K562 (cell line): Measurements from ENCODE around the gene HERC3. TPM values are rescaled to one million over a fixed set of nuclear protein-coding genes. Genes with fewer than 3 reads are reported as not detected.

Experiments
- ATAC-seq: fragments of 200-7000 bp; cut with Tn5 transposase; 3 replicates; pipeline ENCODE4 v1.9.1; 2020; ENCODE audit warnings: moderate library complexity
- BruUV-seq: library from RNA; stranded (reverse); fragments of 400-500 nt; replicated peaks from 2 replicates; lab custom pipeline; 2021; lab: Mats Ljungman, UMichigan
- CTCF ChIA-PET: fragments of 300-600 bp; formaldehyde crosslinking; extraction: SDS; loops from one replicate; lab custom pipeline; 2021; ENCODE audit warnings: low intra/inter-chr PET ratio; lab: Yijun Ruan, JAX
- POLR2A ChIA-PET: fragments of 300-600, 350-650 bp; sonication (Branson Sonifier 250); formaldehyde crosslinking; extraction: SDS; loops from one replicate; lab custom pipeline; 2021; ENCODE audit warnings: antibody characterized with exemption, inconsistent platforms; lab: Yijun Ruan, JAX
- DNase-seq, 4 experiments: peaks; one replicate each; pipeline versions ENCODE4 v3.0.0 to v3.0.0-alpha.2; 2011 to 2018; ENCODE audit warnings: low spot score in 3 of 4, mixed read lengths in 3 of 4; ENCODE audit errors: extremely low read depth in 1 of 4
- FAIRE-seq: peaks from 2 replicates; lab custom pipeline; 2011; peaks lifted over from hg19 to GRCh38; lab: Jason Lieb, UNC
- H2AFZ ChIP-seq: 2 replicates; pipeline ENCODE4 v1.6.0; 2011; ENCODE audit warnings: low read depth, low read length, control low read depth, inconsistent platforms
- H3K27ac ChIP-seq: fragments of 200-600 bp; 3 replicates; pipeline ENCODE4 v1.8.0; 2011; ENCODE audit warnings: low read depth, mild to moderate bottlenecking, control low read depth, inconsistent platforms, low read length, moderate library complexity, mixed read lengths; ENCODE audit errors: extremely low read depth
- H3K27me3 ChIP-seq, 2 experiments: fragments of 300-600 bp in 1 of 2; 2 replicates in 1 of 2; 3 replicates in 1 of 2; pipeline versions ENCODE4 v1.6.0 to v1.8.0; 2011; ENCODE audit warnings: inconsistent platforms in 2 of 2, low read length in 2 of 2, mild to moderate bottlenecking in 1 of 2, mixed read lengths in 1 of 2, moderate library complexity in 1 of 2; ENCODE audit not compliant: control insufficient read depth in 2 of 2, insufficient read depth in 2 of 2
- H3K36me3 ChIP-seq: fragments of 300-600 bp; 3 replicates; pipeline ENCODE4 v1.8.0; 2011; ENCODE audit warnings: mild to moderate bottlenecking, low read length, inconsistent platforms; ENCODE audit not compliant: control insufficient read depth, insufficient read depth
- H3K4me1 ChIP-seq, 2 experiments: fragments of 200-600 bp in 1 of 2; replicated peaks in 1 of 2; 2 replicates in 1 of 2; 3 replicates in 1 of 2; pipeline versions ENCODE4 v1.5.1 to v1.8.0; 2011; ENCODE audit warnings: inconsistent platforms in 2 of 2, low read length in 2 of 2, mild to moderate bottlenecking in 1 of 2, mixed read lengths in 1 of 2, moderate library complexity in 1 of 2; ENCODE audit not compliant: control insufficient read depth in 2 of 2, insufficient read depth in 2 of 2
- H3K4me2 ChIP-seq: 2 replicates; pipeline ENCODE4 v1.6.1; 2011; ENCODE audit warnings: low read length, control low read depth, inconsistent platforms, mixed read lengths; ENCODE audit not compliant: insufficient read depth
- H3K4me3 ChIP-seq: fragments of 200-600 bp; sonication (generic), shearing (Covaris generic); 2 replicates; pipeline ENCODE4 v1.5.1; 2016; ENCODE audit warnings: control low read depth, inconsistent platforms
- H3K79me2 ChIP-seq: fragments of 200-600 bp; 3 replicates; pipeline ENCODE4 v1.8.0; 2011; ENCODE audit warnings: low read length, inconsistent platforms; ENCODE audit not compliant: control insufficient read depth, insufficient read depth
- H3K9ac ChIP-seq, 2 experiments: 2 replicates each; pipeline versions ENCODE4 v1.6.0 to v1.6.1; 2011; ENCODE audit warnings: low read depth in 2 of 2, low read length in 2 of 2, control low read depth in 1 of 2, inconsistent platforms in 1 of 2, mild to moderate bottlenecking in 1 of 2, mixed read lengths in 1 of 2; ENCODE audit not compliant: insufficient read depth in 1 of 2
- H3K9me1 ChIP-seq: one replicate; pipeline ENCODE4 v1.6.0; 2011; ENCODE audit warnings: inconsistent platforms, mild to moderate bottlenecking, low read length, moderate library complexity; ENCODE audit not compliant: control insufficient read depth, insufficient read depth
- H3K9me3 ChIP-seq: replicated peaks from 2 replicates; pipeline ENCODE4 v1.5.1; 2011; ENCODE audit warnings: low read depth, low read length, inconsistent platforms; ENCODE audit not compliant: control insufficient read depth, insufficient read depth
- H4K20me1 ChIP-seq: replicated peaks from 2 replicates; pipeline ENCODE4 v1.6.1; 2011; ENCODE audit warnings: low read length, inconsistent platforms, mixed read lengths; ENCODE audit not compliant: control insufficient read depth, insufficient read depth
- ASH1L ChIP-seq: fragments of 450-650 bp; IDR thresholded peaks from 2 replicates; pipeline ENCODE4 v1.6.1; 2018; ENCODE audit warnings: borderline replicate concordance, mild to moderate bottlenecking, low read depth; ENCODE audit not compliant: partially characterized antibody
- CBFA2T3 ChIP-seq: fragments of 450-650 bp; IDR thresholded peaks from 2 replicates; pipeline ENCODE4 v1.6.1; 2017
- CBX1 ChIP-seq: sonication (generic); IDR thresholded peaks from 2 replicates; pipeline ENCODE4 v1.6.1; 2016; ENCODE audit warnings: antibody characterized with exemption, low read depth, mild to moderate bottlenecking
- FOS ChIP-seq: IDR thresholded peaks from 3 replicates; pipeline ENCODE4 v1.6.1; 2011; ENCODE audit not compliant: insufficient read length; ENCODE audit errors: extremely low read depth
- FOXA1 ChIP-seq: fragments of 450-650 bp; IDR thresholded peaks from 2 replicates; pipeline ENCODE4 v1.6.1; 2016; ENCODE audit warnings: mild to moderate bottlenecking, borderline replicate concordance
- HEY1 ChIP-seq: fragments of 250-450 bp; sonication (Bioruptor Pico); IDR thresholded peaks from 2 replicates; pipeline ENCODE4 v1.5.0; 2020; ENCODE audit warnings: mild to moderate bottlenecking, moderate library complexity, borderline replicate concordance
- KAT7 ChIP-seq: sonication (generic); formaldehyde crosslinking; IDR thresholded peaks from 2 replicates; pipeline ENCODE4 v1.8.0; 2022; ENCODE audit warnings: missing genetic modification reagents, mild to moderate bottlenecking, borderline replicate concordance
- NR4A1 ChIP-seq, 2 experiments: fragments of 250-450 bp in 1 of 2; fragments of 450-650 bp in 1 of 2; sonication (Bioruptor Pico) in 1 of 2; IDR thresholded peaks; 2 replicates each; pipeline versions ENCODE4 v1.4.0 to v1.6.1; 2016 to 2020; ENCODE audit warnings: mild to moderate bottlenecking in 2 of 2, missing compliant biosample characterization in 1 of 2, missing genetic modification characterization in 1 of 2, moderate library complexity in 1 of 2
- PHF20 ChIP-seq: fragments of 450-650 bp; IDR thresholded peaks from 2 replicates; pipeline ENCODE4 v1.6.1; 2018; ENCODE audit not compliant: partially characterized antibody
- PTRF ChIP-seq: fragments of 450-650 bp; IDR thresholded peaks from 2 replicates; pipeline ENCODE4 v1.6.1; 2016; ENCODE audit warnings: mild to moderate bottlenecking, missing genetic modification characterization, missing compliant biosample characterization
- SAFB ChIP-seq: fragments of 200-400 bp; formaldehyde crosslinking; IDR thresholded peaks from 2 replicates; pipeline ENCODE4 v1.6.1; 2017; ENCODE audit warnings: low read depth, low read length, borderline replicate concordance
- SMARCA4 ChIP-seq: fragments of 450-650 bp; IDR thresholded peaks from 2 replicates; pipeline ENCODE4 v1.6.1; 2016
- SRSF3 ChIP-seq: fragments of 200-400 bp; formaldehyde crosslinking; IDR thresholded peaks from 2 replicates; pipeline ENCODE4 v1.6.1; 2016; ENCODE audit warnings: mild to moderate bottlenecking, low read length, moderate library complexity; ENCODE audit not compliant: insufficient read depth
- TCF7 ChIP-seq: sonication (generic); IDR thresholded peaks from 2 replicates; pipeline ENCODE4 v1.6.1; 2016; ENCODE audit warnings: antibody characterized with exemption, borderline replicate concordance
- U2AF1 ChIP-seq: fragments of 200-400 bp; formaldehyde crosslinking; optimal IDR thresholded peaks from 2 replicates; pipeline ENCODE3; 2017; ENCODE audit warnings: mild to moderate bottlenecking, low read depth, low read length, moderate library complexity
- ZNF184 ChIP-seq: sonication (generic); formaldehyde crosslinking; IDR thresholded peaks from 2 replicates; pipeline ENCODE4 v1.5.0; 2020; ENCODE audit warnings: missing genetic modification reagents
- ZNF583 ChIP-seq: fragments of 250-450 bp; sonication (Bioruptor Pico); IDR thresholded peaks from 2 replicates; pipeline ENCODE4 v1.4.0; 2020
- ZSCAN29 ChIP-seq: fragments of 450-650 bp; IDR thresholded peaks from 2 replicates; pipeline ENCODE4 v1.6.1; 2017
- WGBS: fragments of 100-300 bp; shearing (Covaris generic); methylation state at CpG from one replicate; pipeline ENCODE4 v1.1.6; 2016; ENCODE audit warnings: low coverage, mixed read lengths; ENCODE audit not compliant: insufficient coverage; ENCODE audit errors: missing lambda C conversion rate; 5-methylcytosine and 5-hydroxymethylcytosine counted together
- in situ Hi-C: fragments of 300-500 bp; cut with MboI; formaldehyde crosslinking; loops from 4 replicates; pipeline ENCODE4 v1.15.0; 2018; ENCODE audit warnings: inconsistent platforms, mixed read lengths
- intact Hi-C: fragments of 100-400 bp; cut with micrococcal nuclease; formaldehyde crosslinking; loops from 2 replicates; pipeline ENCODE4 v1.14.2; 2022
- polyA plus RNA-seq, 8 experiments: library from polyadenylated mRNA; depleted of rRNA in 4 of 8; stranded (reverse) in 5 of 8; unstranded in 3 of 8; fragments of >200 nt; fragmentation: Nextera tagmentation in 2 of 8; fragmentation: Illumina TruSeq in 1 of 8; extraction: Ambion mirVana in 2 of 8; extraction: Trizol in 1 of 8; gene quantifications; 2 replicates each; pipeline versions ENCODE4 v1.2.1 to v1.2.3, GENCODE V29; 2011 to 2014; ENCODE audit warnings: inconsistent platforms in 1 of 8, missing spikeins in 1 of 8
- total RNA-seq, 7 experiments: library from RNA; depleted of rRNA in 6 of 7; stranded (reverse); fragments of >200 nt in 6 of 7; fragmentation: Illumina TruSeq in 2 of 7; extraction: Trizol in 2 of 7; gene quantifications; 2 replicates each; pipeline versions ENCODE4 v1.2.1 to v1.2.3, GENCODE V29; 2011 to 2021; ENCODE audit warnings: low replicate concordance in 1 of 7
- TF ChIP-seq, protein P1 (sequence below): fragments of 450-650 bp; IDR thresholded peaks from 2 replicates; pipeline ENCODE4 v1.6.1; 2018; ENCODE audit warnings: mild to moderate bottlenecking, low read depth; ENCODE audit not compliant: partially characterized antibody
- TF ChIP-seq, protein P2 (sequence below), 2 experiments: fragments of 450-650 bp in 1 of 2; IDR thresholded peaks; 2 replicates each; pipeline ENCODE4 v1.6.1; 2011 to 2017; ENCODE audit warnings: low read depth in 2 of 2, antibody characterized with exemption in 1 of 2, borderline replicate concordance in 1 of 2, low read length in 1 of 2, mild to moderate bottlenecking in 1 of 2, mixed read lengths in 1 of 2; ENCODE audit not compliant: control insufficient read depth in 1 of 2

Gene HERC3
- total and polyA plus RNA-seq, 9 of the 15 experiments (the other 6 are each of a cell fraction or from before 2014, with no cell fraction given): 1.8 to 13.1 (median 7.6) TPM

DNA sequence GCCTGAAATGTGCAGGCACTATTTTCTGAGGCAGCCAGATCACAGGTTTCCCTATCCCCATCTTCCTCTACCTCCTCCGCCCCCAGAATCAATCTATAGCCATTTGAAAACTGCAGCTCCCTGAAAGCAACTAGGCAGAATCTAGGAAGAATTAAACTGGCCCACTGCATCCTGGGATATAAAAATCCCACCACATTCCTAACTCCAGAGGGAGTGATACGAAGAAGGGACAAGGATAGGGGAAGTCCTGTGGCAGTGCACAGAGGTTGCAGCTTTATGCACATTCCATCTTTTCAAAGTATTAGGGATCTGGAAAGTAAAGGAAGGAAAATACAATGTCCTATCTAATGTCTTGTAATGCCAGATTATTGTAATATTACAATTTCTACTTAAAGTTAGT is 18.3 kb upstream of the HERC3 start:
- Histone ChIP-seq H3K9me1 (no peaks in the 10 kb centered on the region), H3K9ac (no peak overlapping the region), H3K9me3 (no peaks in the 10 kb centered on the region), H4K20me1 (no peaks in the 10 kb centered on the region), H3K79me2 (no peaks in the 10 kb centered on the region), H3K4me3 (no peak overlapping the region), H3K36me3 (no peaks in the 10 kb centered on the region), H3K4me1 (no peaks in the 10 kb centered on the region), H3K27me3 (peaks cover 0 to 8% of the 10 kb centered on the region in 2 experiments; a peak in 2 of 5 replicates), H3K27ac (no peak overlapping the region), H3K4me2 (no peak overlapping the region), H2AFZ (no peak overlapping the region)
- ATAC-seq: no peak
- in situ Hi-C loops: no loop called here
- CTCF ChIA-PET: no interaction called here
- WGBS: 0% methylated on average over 2 of the region's 2 CpGs
- no peak for DNase-seq
- FAIRE-seq: no peak
- intact Hi-C loops: no loop called here
- BruUV-seq: no TSS peak
- POLR2A ChIA-PET: no interaction called here
- TF ChIP-seq SRSF3 (no peak), ZSCAN29 (no peak), FOXA1 (no peak), FOS (no peak), ZNF583 (no peak), CBX1 (no peak), TCF7 (no peak), ZNF184 (CRISPR knock-in tag) (no peak), ASH1L (no peak), SMARCA4 (no peak), SAFB (no peak), HEY1 (CRISPR knock-in tag) (no peak), CBFA2T3 (no peak), PTRF (tag) (no peak), U2AF1 (no peak), NR4A1 (CRISPR knock-in tag; IDR thresholded peaks at IDR 0.05) (no peak), NR4A1 (tag; IDR thresholded peaks at IDR 0.05) (no peak), PHF20 (no peak), KAT7 (CRISPR knock-in tag) (no peak)
- TF ChIP-seq, protein P1, sequence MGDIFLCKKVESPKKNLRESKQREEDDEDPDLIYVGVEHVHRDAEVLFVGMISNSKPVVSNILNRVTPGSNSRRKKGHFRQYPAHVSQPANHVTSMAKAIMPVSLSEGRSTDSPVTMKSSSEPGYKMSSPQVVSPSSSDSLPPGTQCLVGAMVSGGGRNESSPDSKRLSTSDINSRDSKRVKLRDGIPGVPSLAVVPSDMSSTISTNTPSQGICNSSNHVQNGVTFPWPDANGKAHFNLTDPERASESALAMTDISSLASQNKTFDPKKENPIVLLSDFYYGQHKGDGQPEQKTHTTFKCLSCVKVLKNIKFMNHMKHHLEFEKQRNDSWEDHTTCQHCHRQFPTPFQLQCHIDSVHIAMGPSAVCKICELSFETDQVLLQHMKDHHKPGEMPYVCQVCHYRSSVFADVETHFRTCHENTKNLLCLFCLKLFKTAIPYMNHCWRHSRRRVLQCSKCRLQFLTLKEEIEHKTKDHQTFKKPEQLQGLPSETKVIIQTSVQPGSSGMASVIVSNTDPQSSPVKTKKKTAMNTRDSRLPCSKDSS: no peak
- TF ChIP-seq, protein P2, sequence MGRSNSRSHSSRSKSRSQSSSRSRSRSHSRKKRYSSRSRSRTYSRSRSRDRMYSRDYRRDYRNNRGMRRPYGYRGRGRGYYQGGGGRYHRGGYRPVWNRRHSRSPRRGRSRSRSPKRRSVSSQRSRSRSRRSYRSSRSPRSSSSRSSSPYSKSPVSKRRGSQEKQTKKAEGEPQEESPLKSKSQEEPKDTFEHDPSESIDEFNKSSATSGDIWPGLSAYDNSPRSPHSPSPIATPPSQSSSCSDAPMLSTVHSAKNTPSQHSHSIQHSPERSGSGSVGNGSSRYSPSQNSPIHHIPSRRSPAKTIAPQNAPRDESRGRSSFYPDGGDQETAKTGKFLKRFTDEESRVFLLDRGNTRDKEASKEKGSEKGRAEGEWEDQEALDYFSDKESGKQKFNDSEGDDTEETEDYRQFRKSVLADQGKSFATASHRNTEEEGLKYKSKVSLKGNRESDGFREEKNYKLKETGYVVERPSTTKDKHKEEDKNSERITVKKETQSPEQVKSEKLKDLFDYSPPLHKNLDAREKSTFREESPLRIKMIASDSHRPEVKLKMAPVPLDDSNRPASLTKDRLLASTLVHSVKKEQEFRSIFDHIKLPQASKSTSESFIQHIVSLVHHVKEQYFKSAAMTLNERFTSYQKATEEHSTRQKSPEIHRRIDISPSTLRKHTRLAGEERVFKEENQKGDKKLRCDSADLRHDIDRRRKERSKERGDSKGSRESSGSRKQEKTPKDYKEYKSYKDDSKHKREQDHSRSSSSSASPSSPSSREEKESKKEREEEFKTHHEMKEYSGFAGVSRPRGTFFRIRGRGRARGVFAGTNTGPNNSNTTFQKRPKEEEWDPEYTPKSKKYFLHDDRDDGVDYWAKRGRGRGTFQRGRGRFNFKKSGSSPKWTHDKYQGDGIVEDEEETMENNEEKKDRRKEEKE (IDR thresholded peaks at IDR 0.05; ENCODE audit: borderline replicate concordance in 1 of 2, control insufficient read depth in 1 of 2, low read depth in 2 of 2, low read length in 1 of 2): no peak
- TF ChIP-seq, all 486 proteins: peak for 0
